HCT116 (cell line): ENCODE measurements around the gene PXYLP1. TPM values are rescaled to one million over a fixed set of nuclear protein-coding genes. Genes with fewer than 3 reads are reported as not detected.

Source experiments
- ATAC-seq: fragments of 200-7000 bp; cut with Tn5 transposase; 2 replicates; pipeline ENCODE4 v1.9.1; 2020; ENCODE audit warnings: mild to moderate bottlenecking, moderate library complexity
- BruUV-seq: library from RNA; stranded (reverse); fragments of 400-500 nt; replicated peaks from 2 replicates; lab custom pipeline; 2021; lab: Mats Ljungman, UMichigan
- CTCF ChIA-PET: fragments of 300-600 bp; sonication (Branson Sonifier 250); formaldehyde crosslinking; loops from one replicate; lab custom pipeline; 2021; ENCODE audit warnings: antibody characterized with exemption; lab: Charles Lee
- POLR2A ChIA-PET: fragments of 300-600, 350-600 bp; sonication (Branson Sonifier 250); formaldehyde crosslinking; loops from one replicate; lab custom pipeline; 2021; ENCODE audit warnings: antibody characterized with exemption; lab: Charles Lee
- RAD21 ChIA-PET, 2 experiments: fragments of 300-600 bp; sonication (Branson Sonifier 250); formaldehyde crosslinking; loops; one replicate each; lab custom pipeline; 2023; ENCODE audit warnings: low total read pairs in 2 of 2; ENCODE audit not compliant: uncharacterized antibody in 2 of 2, unreplicated experiment in 2 of 2, low non-redundant PET in 1 of 2; lab: Charles Lee
- DNase-seq: peaks from one replicate; pipeline ENCODE4 v3.0.0-alpha.2; 2010; ENCODE audit warnings: low read depth, low spot score
- H2AFZ ChIP-seq: fragments of 200-600 bp; shearing (Covaris generic), sonication (generic); 2 replicates; pipeline ENCODE4 v1.6.1; 2017; ENCODE audit warnings: low read depth, mixed run types, mixed read lengths, antibody characterized with exemption, low read length; ENCODE audit not compliant: poor library complexity, severe bottlenecking
- H3K27ac ChIP-seq: 2 replicates; pipeline ENCODE4 v1.5.1; 2012; ENCODE audit warnings: low read depth, low read length
- H3K27me3 ChIP-seq: fragments of 200-600 bp; sonication (generic); 2 replicates; pipeline ENCODE4 v1.6.1; 2016; ENCODE audit warnings: mixed run types, low read length, mixed read lengths; ENCODE audit not compliant: insufficient read depth
- H3K36me3 ChIP-seq, 2 experiments: fragments of 200-500 bp in 1 of 2; fragments of 200-600 bp in 1 of 2; sonication (Bioruptor generic) in 1 of 2; sonication (generic) in 1 of 2; 2 replicates each; pipeline versions ENCODE4 v1.5.1 to v1.6.1; 2014 to 2016; ENCODE audit warnings: low read length in 2 of 2, inconsistent platforms in 1 of 2, mixed read lengths in 1 of 2, mixed run types in 1 of 2; ENCODE audit not compliant: insufficient read depth in 2 of 2, control insufficient read depth in 1 of 2
- H3K4me1 ChIP-seq, 2 experiments: fragments of 200-600 bp in 1 of 2; sonication (generic) in 1 of 2; 2 replicates each; pipeline versions ENCODE4 v1.5.1 to v1.6.1; 2012 to 2017; ENCODE audit warnings: low read length in 2 of 2, inconsistent platforms in 1 of 2, mild to moderate bottlenecking in 1 of 2, mixed read lengths in 1 of 2, mixed run types in 1 of 2, moderate library complexity in 1 of 2; ENCODE audit not compliant: insufficient read depth in 2 of 2, control insufficient read depth in 1 of 2
- H3K4me2 ChIP-seq: fragments of 200-600 bp; sonication (generic); 2 replicates; pipeline ENCODE4 v1.6.1; 2017; ENCODE audit warnings: mixed run types, low read length, mixed read lengths
- H3K4me3 ChIP-seq, 2 experiments: fragments of 200-600 bp in 1 of 2; sonication (generic) in 1 of 2; replicated peaks in 1 of 2; 2 replicates each; pipeline ENCODE4 v1.5.1; 2011 to 2016; ENCODE audit warnings: low read length in 2 of 2, control low read depth in 1 of 2, low read depth in 1 of 2, mild to moderate bottlenecking in 1 of 2, mixed read lengths in 1 of 2, mixed run types in 1 of 2
- H3K79me2 ChIP-seq: fragments of 200-600 bp; sonication (generic); 2 replicates; pipeline ENCODE4 v1.6.1; 2017; ENCODE audit warnings: mild to moderate bottlenecking, mixed run types, low read length, moderate library complexity, mixed read lengths; ENCODE audit not compliant: insufficient read depth
- H3K9ac ChIP-seq: fragments of 200-600 bp; sonication (generic); 2 replicates; pipeline ENCODE4 v1.6.1; 2016; ENCODE audit warnings: low read length, mixed read lengths
- H3K9me2 ChIP-seq: fragments of 200-600 bp; sonication (generic), shearing (Covaris generic); 2 replicates; pipeline ENCODE4 v1.6.1; 2017; ENCODE audit warnings: mixed run types, mild to moderate bottlenecking, moderate library complexity; ENCODE audit not compliant: insufficient read depth
- H3K9me3 ChIP-seq, 2 experiments: fragments of 200-500 bp in 1 of 2; fragments of 200-600 bp in 1 of 2; sonication (Bioruptor generic) in 1 of 2; sonication (generic) in 1 of 2; 2 replicates each; pipeline ENCODE4 v1.6.1; 2014 to 2017; ENCODE audit warnings: low read length in 2 of 2, mixed read lengths in 2 of 2, inconsistent platforms in 1 of 2, low read depth in 1 of 2, mild to moderate bottlenecking in 1 of 2, mixed run types in 1 of 2, moderate library complexity in 1 of 2; ENCODE audit not compliant: control insufficient read depth in 1 of 2, insufficient read depth in 1 of 2
- H4K20me1 ChIP-seq: fragments of 200-600 bp; sonication (generic), shearing (Covaris generic); 2 replicates; pipeline ENCODE4 v1.6.1; 2017; ENCODE audit warnings: mixed run types, mild to moderate bottlenecking, moderate library complexity; ENCODE audit not compliant: insufficient read depth
- CEBPB ChIP-seq: IDR thresholded peaks from 2 replicates; pipeline ENCODE4 v1.6.1; 2012; ENCODE audit warnings: low read depth
- EGR1 ChIP-seq: IDR thresholded peaks from 2 replicates; pipeline ENCODE4 v1.6.1; 2012; ENCODE audit warnings: low read depth
- EZH2phosphoT487 ChIP-seq: fragments of 200-600 bp; IDR thresholded peaks from 2 replicates; pipeline ENCODE4 v1.6.1; 2018; ENCODE audit warnings: antibody characterized with exemption, borderline replicate concordance
- JUND ChIP-seq: IDR thresholded peaks from 2 replicates; pipeline ENCODE4 v1.6.1; 2012
- POLR2A ChIP-seq: IDR thresholded peaks from 2 replicates; pipeline ENCODE4 v1.7.0; 2011; ENCODE audit warnings: borderline replicate concordance; ENCODE audit not compliant: insufficient read depth, insufficient read length; ENCODE audit errors: extremely low read depth
- RAD21 ChIP-seq: IDR thresholded peaks from 2 replicates; pipeline ENCODE4 v1.6.1; 2012; ENCODE audit warnings: low read depth, mild to moderate bottlenecking
- SIN3A ChIP-seq: IDR thresholded peaks from 2 replicates; pipeline ENCODE4 v1.6.1; 2012; ENCODE audit warnings: low read depth
- SP1 ChIP-seq: IDR thresholded peaks from 2 replicates; pipeline ENCODE4 v1.6.1; 2012; ENCODE audit warnings: low read depth
- TCF7L2 ChIP-seq: IDR thresholded peaks from 2 replicates; pipeline ENCODE4 v1.7.0; 2011; ENCODE audit warnings: borderline replicate concordance, inconsistent platforms; ENCODE audit not compliant: insufficient read depth, insufficient read length; ENCODE audit errors: extremely low read depth
- YY1 ChIP-seq: IDR thresholded peaks from 2 replicates; pipeline ENCODE4 v1.6.1; 2011; ENCODE audit warnings: low read length, low read depth, moderate library complexity, mild to moderate bottlenecking; ENCODE audit not compliant: insufficient replicate concordance; ENCODE audit errors: extremely low read depth
- ZFX ChIP-seq: fragments of 450-650 bp; IDR thresholded peaks from 2 replicates; pipeline ENCODE4 v1.6.1; 2017
- ZNF274 ChIP-seq: fragments of 200-500 bp; sonication (Bioruptor generic); IDR thresholded peaks from 2 replicates; pipeline ENCODE4 v1.6.1; 2014; ENCODE audit warnings: mild to moderate bottlenecking, low read depth, low read length, inconsistent platforms
- intact Hi-C: fragments of 100-400 bp; cut with micrococcal nuclease; formaldehyde crosslinking; loops from 2 replicates; pipeline ENCODE4 v1.10.0; 2022
- total RNA-seq: library from RNA; stranded (reverse); gene quantifications from one replicate; pipeline ENCODE4 v1.2.1, GENCODE V29; 2021; ENCODE audit not compliant: unreplicated experiment
- TF ChIP-seq, protein P1 (sequence below): IDR thresholded peaks from 2 replicates; pipeline ENCODE4 v1.6.1; 2012; ENCODE audit warnings: low read depth
- TF ChIP-seq, protein P2 (sequence below): IDR thresholded peaks from 2 replicates; pipeline ENCODE4 v1.6.1; 2012
- TF ChIP-seq, protein P3 (sequence below): IDR thresholded peaks from 2 replicates; pipeline ENCODE4 v1.6.1; 2012

Gene PXYLP1
- total RNA-seq, 1 experiment from 2014 or later, result 15.3 TPM

DNA sequence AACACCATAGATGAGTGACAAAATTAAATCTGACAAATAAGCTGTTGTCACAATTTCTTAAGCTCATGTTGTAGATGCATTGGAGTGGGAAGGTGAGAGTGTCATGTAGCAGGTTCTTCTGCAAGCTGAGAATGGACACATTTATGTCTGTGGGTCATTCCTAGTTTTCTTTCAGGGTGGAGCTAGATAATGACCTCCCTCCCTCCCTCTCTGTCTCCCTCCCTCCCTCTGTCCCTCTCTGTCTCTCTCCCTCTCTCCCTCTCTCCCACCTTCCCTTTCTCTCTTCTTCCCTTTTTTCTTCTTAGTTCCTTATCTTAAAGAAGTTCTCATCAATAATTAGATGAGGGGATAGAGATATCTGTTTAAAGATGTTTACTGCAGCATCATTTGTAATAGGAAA, 36.0 kb downstream of the PXYLP1 start (continued):
- TF ChIP-seq, protein P1, sequence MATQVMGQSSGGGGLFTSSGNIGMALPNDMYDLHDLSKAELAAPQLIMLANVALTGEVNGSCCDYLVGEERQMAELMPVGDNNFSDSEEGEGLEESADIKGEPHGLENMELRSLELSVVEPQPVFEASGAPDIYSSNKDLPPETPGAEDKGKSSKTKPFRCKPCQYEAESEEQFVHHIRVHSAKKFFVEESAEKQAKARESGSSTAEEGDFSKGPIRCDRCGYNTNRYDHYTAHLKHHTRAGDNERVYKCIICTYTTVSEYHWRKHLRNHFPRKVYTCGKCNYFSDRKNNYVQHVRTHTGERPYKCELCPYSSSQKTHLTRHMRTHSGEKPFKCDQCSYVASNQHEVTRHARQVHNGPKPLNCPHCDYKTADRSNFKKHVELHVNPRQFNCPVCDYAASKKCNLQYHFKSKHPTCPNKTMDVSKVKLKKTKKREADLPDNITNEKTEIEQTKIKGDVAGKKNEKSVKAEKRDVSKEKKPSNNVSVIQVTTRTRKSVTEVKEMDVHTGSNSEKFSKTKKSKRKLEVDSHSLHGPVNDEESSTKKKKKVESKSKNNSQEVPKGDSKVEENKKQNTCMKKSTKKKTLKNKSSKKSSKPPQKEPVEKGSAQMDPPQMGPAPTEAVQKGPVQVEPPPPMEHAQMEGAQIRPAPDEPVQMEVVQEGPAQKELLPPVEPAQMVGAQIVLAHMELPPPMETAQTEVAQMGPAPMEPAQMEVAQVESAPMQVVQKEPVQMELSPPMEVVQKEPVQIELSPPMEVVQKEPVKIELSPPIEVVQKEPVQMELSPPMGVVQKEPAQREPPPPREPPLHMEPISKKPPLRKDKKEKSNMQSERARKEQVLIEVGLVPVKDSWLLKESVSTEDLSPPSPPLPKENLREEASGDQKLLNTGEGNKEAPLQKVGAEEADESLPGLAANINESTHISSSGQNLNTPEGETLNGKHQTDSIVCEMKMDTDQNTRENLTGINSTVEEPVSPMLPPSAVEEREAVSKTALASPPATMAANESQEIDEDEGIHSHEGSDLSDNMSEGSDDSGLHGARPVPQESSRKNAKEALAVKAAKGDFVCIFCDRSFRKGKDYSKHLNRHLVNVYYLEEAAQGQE, result no peak
- TF ChIP-seq POLR2A, result no peak

DNA sequence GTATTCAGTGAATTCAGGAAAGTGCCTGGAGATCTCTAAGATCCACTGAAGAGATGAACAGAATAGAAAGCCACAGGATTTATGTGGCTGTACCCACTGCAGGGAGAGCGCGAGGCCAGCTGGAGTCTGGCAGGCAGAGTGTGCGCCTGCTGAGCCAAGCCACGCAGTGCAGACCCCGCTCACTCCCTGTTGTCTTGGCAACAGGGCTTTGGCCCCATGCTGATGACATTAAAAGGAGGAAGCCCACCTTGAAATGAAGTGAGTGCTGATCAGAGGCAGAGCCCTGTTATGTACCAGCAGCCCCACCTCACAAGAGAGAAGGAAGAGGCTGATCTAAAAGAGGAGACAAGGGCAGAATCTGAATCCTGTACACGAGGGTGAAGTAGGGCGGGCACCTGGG, 36.7 kb downstream of the PXYLP1 start:
- Histone ChIP-seq H3K36me3 (no peaks in the 10 kb centered on the region), H4K20me1 (no peaks in the 10 kb centered on the region), H2AFZ (no peak overlapping the region), H3K4me1 (no peaks in the 10 kb centered on the region), H3K27me3 (no peaks in the 10 kb centered on the region), H3K9me3 (no peaks in the 10 kb centered on the region), H3K9ac (no peak overlapping the region), H3K4me3 (no peak overlapping the region), H3K79me2 (no peaks in the 10 kb centered on the region), H3K27ac (no peak overlapping the region), H3K9me2 (no peaks in the 10 kb centered on the region), H3K4me2 (no peak overlapping the region)
- intact Hi-C loops, result no loop called here
- no peak for DNase-seq
- ChIA-PET RAD21 (no interaction called here), CTCF (no interaction called here), POLR2A (no interaction called here)
- TF ChIP-seq TCF7L2 (no peak), JUND (no peak), ZNF274 (no peak), CEBPB (no peak), EZH2phosphoT487 (no peak), YY1 (no peak), RAD21 (no peak), EGR1 (no peak), ZFX (no peak), SIN3A (no peak), SP1 (no peak)
- TF ChIP-seq, protein P1, result no peak
- TF ChIP-seq, protein P2, sequence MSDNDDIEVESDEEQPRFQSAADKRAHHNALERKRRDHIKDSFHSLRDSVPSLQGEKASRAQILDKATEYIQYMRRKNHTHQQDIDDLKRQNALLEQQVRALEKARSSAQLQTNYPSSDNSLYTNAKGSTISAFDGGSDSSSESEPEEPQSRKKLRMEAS, result no peak
- TF ChIP-seq, protein P3, sequence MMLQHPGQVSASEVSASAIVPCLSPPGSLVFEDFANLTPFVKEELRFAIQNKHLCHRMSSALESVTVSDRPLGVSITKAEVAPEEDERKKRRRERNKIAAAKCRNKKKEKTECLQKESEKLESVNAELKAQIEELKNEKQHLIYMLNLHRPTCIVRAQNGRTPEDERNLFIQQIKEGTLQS, result no peak
- BruUV-seq, result no TSS peak
- ATAC-seq, result no peak
